A549 (cell line): ENCODE measurements around the gene C1orf21. TPM values are rescaled to one million over a fixed set of nuclear protein-coding genes. Genes with fewer than 3 reads are reported as not detected.

Source experiments
- ATAC-seq, 2 experiments: fragments of 200-7000 bp in 1 of 2; fragments of >200 bp in 1 of 2; cut with Nextera tagmentation in 1 of 2; cut with Tn5 transposase in 1 of 2; 3 replicates each; pipeline versions ENCODE4 v1.8.0 to v1.9.1; 2018 to 2020; ENCODE audit warnings: mild to moderate bottlenecking in 1 of 2, moderate library complexity in 1 of 2
- CTCF ChIA-PET: fragments of 300-600 bp; sonication (Branson Sonifier 250); formaldehyde crosslinking; extraction: SDS; loops from one replicate; lab custom pipeline; 2021; ENCODE audit warnings: antibody characterized with exemption, inconsistent platforms; lab: Yijun Ruan, JAX
- POLR2A ChIA-PET: fragments of 350-600 bp; formaldehyde crosslinking; extraction: SDS; loops from one replicate; lab custom pipeline; 2021; ENCODE audit warnings: antibody characterized with exemption, inconsistent platforms; lab: Yijun Ruan, JAX
- DNase-seq, 2 experiments: peaks; one replicate each; pipeline versions ENCODE4 v3.0.0 to v3.0.0-alpha.2; 2011 to 2016; ENCODE audit warnings: low read depth in 1 of 2, low spot score in 1 of 2
- FAIRE-seq: peaks from 2 replicates; lab custom pipeline; 2011; peaks lifted over from hg19 to GRCh38; lab: Jason Lieb, UNC
- H3K27ac ChIP-seq, 2 experiments: fragments of >200 bp; sonication (Bioruptor Twin); formaldehyde crosslinking; 3 replicates each; pipeline ENCODE4 v1.5.1; 2016 to 2017
- H3K4me1 ChIP-seq: fragments of >200 bp; sonication (Bioruptor Twin); formaldehyde crosslinking; 3 replicates; pipeline ENCODE4 v1.6.1; 2016
- H3K4me2 ChIP-seq: fragments of >200 bp; sonication (Bioruptor Twin); formaldehyde crosslinking; 3 replicates; pipeline ENCODE4 v1.6.1; 2016
- H3K4me3 ChIP-seq: fragments of >200 bp; sonication (Bioruptor Twin); formaldehyde crosslinking; 3 replicates; pipeline ENCODE4 v1.5.1; 2016
- H3K9me3 ChIP-seq: fragments of >200 bp; sonication (Bioruptor Twin); formaldehyde crosslinking; 3 replicates; pipeline ENCODE4 v1.6.1; 2016
- CEBPB ChIP-seq, 2 experiments: fragments of >200 bp in 1 of 2; sonication (Bioruptor Twin) in 1 of 2; formaldehyde crosslinking in 1 of 2; IDR thresholded peaks; 2 replicates each; pipeline ENCODE4 v1.6.1; 2012 to 2016
- CHD4 ChIP-seq: fragments of 200-600 bp; sonication (generic); IDR thresholded peaks from 2 replicates; pipeline ENCODE4 v1.6.1; 2016; ENCODE audit warnings: antibody characterized with exemption, mild to moderate bottlenecking, borderline replicate concordance
- EHMT2 ChIP-seq: fragments of 200-600 bp; sonication (generic); IDR thresholded peaks from 2 replicates; pipeline ENCODE4 v1.6.1; 2016; ENCODE audit warnings: antibody characterized with exemption, low read depth, mild to moderate bottlenecking, moderate library complexity
- FOSB ChIP-seq: fragments of 250-450 bp; sonication (Bioruptor Pico); IDR thresholded peaks from 2 replicates; pipeline ENCODE4 v1.5.0; 2020; ENCODE audit warnings: mild to moderate bottlenecking, moderate library complexity
- GATA3 ChIP-seq: IDR thresholded peaks from 2 replicates; pipeline ENCODE4 v1.6.1; 2012; ENCODE audit warnings: borderline replicate concordance
- HDAC2 ChIP-seq: fragments of 200-600 bp; sonication (generic); IDR thresholded peaks from 2 replicates; pipeline ENCODE4 v1.6.1; 2016
- HOXB13 ChIP-seq: fragments of 250-450 bp; sonication (Bioruptor Pico); IDR thresholded peaks from 2 replicates; pipeline ENCODE4 v1.5.0; 2020; ENCODE audit warnings: low read depth, mild to moderate bottlenecking, moderate library complexity
- HOXB5 ChIP-seq: fragments of 250-450 bp; sonication (Bioruptor Pico); IDR thresholded peaks from 2 replicates; pipeline ENCODE4 v1.5.0; 2020; ENCODE audit warnings: mild to moderate bottlenecking, moderate library complexity
- JUN ChIP-seq, 2 experiments: fragments of >200 bp; sonication (Bioruptor Twin); formaldehyde crosslinking; IDR thresholded peaks; 2 replicates in 1 of 2; 3 replicates in 1 of 2; pipeline ENCODE4 v1.6.1; 2016 to 2017
- JUNB ChIP-seq: fragments of >200 bp; sonication (Bioruptor Twin); formaldehyde crosslinking; IDR thresholded peaks from 2 replicates; pipeline ENCODE4 v1.6.1; 2016
- KDM5A ChIP-seq: fragments of 200-600 bp; sonication (generic); IDR thresholded peaks from 2 replicates; pipeline ENCODE4 v1.6.1; 2016; ENCODE audit warnings: antibody characterized with exemption, mild to moderate bottlenecking
- MAFK ChIP-seq: fragments of 450-650 bp; IDR thresholded peaks from 2 replicates; pipeline ENCODE4 v1.6.1; 2014; ENCODE audit not compliant: partially characterized antibody
- MAZ ChIP-seq: fragments of 150-350 bp; IDR thresholded peaks from 2 replicates; pipeline ENCODE4 v1.6.1; 2014; ENCODE audit warnings: antibody characterized with exemption, low read depth, low read length, borderline replicate concordance
- NPAS2 ChIP-seq: fragments of 250-450 bp; sonication (Bioruptor Pico); IDR thresholded peaks from 2 replicates; pipeline ENCODE4 v1.8.0; 2022; ENCODE audit warnings: mild to moderate bottlenecking, moderate library complexity, borderline replicate concordance
- PHF8 ChIP-seq: fragments of 200-600 bp; sonication (generic); IDR thresholded peaks from 2 replicates; pipeline ENCODE4 v1.6.1; 2016; ENCODE audit warnings: low read depth, mild to moderate bottlenecking, antibody characterized with exemption, moderate library complexity, borderline replicate concordance
- RCOR1 ChIP-seq: fragments of 150-350 bp; IDR thresholded peaks from 2 replicates; pipeline ENCODE4 v1.6.1; 2014; ENCODE audit warnings: antibody characterized with exemption, low read length, low read depth
- RNF2 ChIP-seq: fragments of 200-600 bp; sonication (generic); IDR thresholded peaks from 2 replicates; pipeline ENCODE4 v1.6.1; 2016; ENCODE audit warnings: low read depth, mild to moderate bottlenecking, antibody characterized with exemption, moderate library complexity, borderline replicate concordance
- TFCP2L1 ChIP-seq: fragments of 250-450 bp; sonication (Bioruptor Pico); IDR thresholded peaks from 2 replicates; pipeline ENCODE4 v1.5.0; 2021; ENCODE audit warnings: mild to moderate bottlenecking
- TP53 ChIP-seq: fragments of 250-450 bp; sonication (Bioruptor Pico); IDR thresholded peaks from 2 replicates; pipeline ENCODE4 v1.5.0; 2021; ENCODE audit warnings: mild to moderate bottlenecking, moderate library complexity
- ZC3H11A ChIP-seq: fragments of 450-650 bp; IDR thresholded peaks from 2 replicates; pipeline ENCODE4 v1.6.1; 2014; ENCODE audit warnings: antibody characterized with exemption, mild to moderate bottlenecking
- ZNF302 ChIP-seq: fragments of 250-450 bp; sonication (Bioruptor Pico); IDR thresholded peaks from 2 replicates; pipeline ENCODE4 v1.9.0; 2021; ENCODE audit warnings: inconsistent platforms, mild to moderate bottlenecking, moderate library complexity
- WGBS: methylation state at CpG from one replicate; pipeline ENCODE4 v1.1.6; 2017; ENCODE audit errors: missing lambda C conversion rate; 5-methylcytosine and 5-hydroxymethylcytosine counted together
- polyA plus RNA-seq, 4 experiments: library from polyadenylated mRNA; depleted of rRNA in 3 of 4; stranded (reverse); fragments of >200 nt; fragmentation: RNase III in 1 of 4; extraction: RNeasy Plus Mini Kit Qiagen cat#74134 plus additional on column Dnase treatment in 1 of 4; gene quantifications; 2 replicates in 3 of 4; 3 replicates in 1 of 4; pipeline ENCODE4 v1.2.3, GENCODE V29; 2011 to 2017
- TF ChIP-seq, protein P1 (sequence below): fragments of 200-600 bp; sonication (generic); IDR thresholded peaks from 2 replicates; pipeline ENCODE4 v1.6.1; 2016; ENCODE audit warnings: antibody characterized with exemption, mild to moderate bottlenecking, moderate library complexity
- TF ChIP-seq, protein P2 (sequence below): fragments of 250-450 bp; sonication (Bioruptor Pico); IDR thresholded peaks from 2 replicates; pipeline ENCODE4 v1.5.0; 2020; ENCODE audit warnings: low read depth, mild to moderate bottlenecking, moderate library complexity
- TF ChIP-seq, protein P3 (sequence below): fragments of >200 bp; sonication (Bioruptor Twin); formaldehyde crosslinking; IDR thresholded peaks from 3 replicates; pipeline ENCODE4 v1.6.1; 2016

Gene C1orf21
- polyA plus RNA-seq, 2 of the 4 experiments (the other 2 are of a cell fraction): 11.4 to 11.6 TPM

DNA sequence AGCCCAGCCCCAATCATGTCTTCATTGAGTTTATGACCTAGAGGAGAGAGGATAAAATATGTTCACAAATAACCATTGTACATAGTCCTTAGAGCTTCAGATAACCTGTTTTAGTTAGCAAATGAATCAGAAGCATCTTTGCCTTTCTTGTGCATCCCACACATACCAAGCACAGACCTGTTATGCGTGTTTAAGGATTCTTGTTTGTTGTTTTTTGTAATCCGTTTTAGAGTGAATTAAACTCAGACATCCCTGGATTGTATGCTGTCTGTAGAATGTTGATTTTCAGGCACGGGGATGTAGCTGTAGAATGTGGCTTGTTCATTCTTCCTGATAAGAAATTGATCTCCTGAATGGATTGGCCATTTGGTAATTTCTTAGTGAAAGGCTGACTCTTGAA is 232.0 kb downstream of the C1orf21 start:
- H3K4me3 ChIP-seq: no peak overlapping the region
- 64% methylated on average over 3 of the region's 3 CpGs for WGBS
- no peak for DNase-seq
- TF ChIP-seq, protein P1, sequence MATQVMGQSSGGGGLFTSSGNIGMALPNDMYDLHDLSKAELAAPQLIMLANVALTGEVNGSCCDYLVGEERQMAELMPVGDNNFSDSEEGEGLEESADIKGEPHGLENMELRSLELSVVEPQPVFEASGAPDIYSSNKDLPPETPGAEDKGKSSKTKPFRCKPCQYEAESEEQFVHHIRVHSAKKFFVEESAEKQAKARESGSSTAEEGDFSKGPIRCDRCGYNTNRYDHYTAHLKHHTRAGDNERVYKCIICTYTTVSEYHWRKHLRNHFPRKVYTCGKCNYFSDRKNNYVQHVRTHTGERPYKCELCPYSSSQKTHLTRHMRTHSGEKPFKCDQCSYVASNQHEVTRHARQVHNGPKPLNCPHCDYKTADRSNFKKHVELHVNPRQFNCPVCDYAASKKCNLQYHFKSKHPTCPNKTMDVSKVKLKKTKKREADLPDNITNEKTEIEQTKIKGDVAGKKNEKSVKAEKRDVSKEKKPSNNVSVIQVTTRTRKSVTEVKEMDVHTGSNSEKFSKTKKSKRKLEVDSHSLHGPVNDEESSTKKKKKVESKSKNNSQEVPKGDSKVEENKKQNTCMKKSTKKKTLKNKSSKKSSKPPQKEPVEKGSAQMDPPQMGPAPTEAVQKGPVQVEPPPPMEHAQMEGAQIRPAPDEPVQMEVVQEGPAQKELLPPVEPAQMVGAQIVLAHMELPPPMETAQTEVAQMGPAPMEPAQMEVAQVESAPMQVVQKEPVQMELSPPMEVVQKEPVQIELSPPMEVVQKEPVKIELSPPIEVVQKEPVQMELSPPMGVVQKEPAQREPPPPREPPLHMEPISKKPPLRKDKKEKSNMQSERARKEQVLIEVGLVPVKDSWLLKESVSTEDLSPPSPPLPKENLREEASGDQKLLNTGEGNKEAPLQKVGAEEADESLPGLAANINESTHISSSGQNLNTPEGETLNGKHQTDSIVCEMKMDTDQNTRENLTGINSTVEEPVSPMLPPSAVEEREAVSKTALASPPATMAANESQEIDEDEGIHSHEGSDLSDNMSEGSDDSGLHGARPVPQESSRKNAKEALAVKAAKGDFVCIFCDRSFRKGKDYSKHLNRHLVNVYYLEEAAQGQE: no peak
- TF ChIP-seq HDAC2 (no peak), NPAS2 (CRISPR knock-in tag) (no peak), MAZ (no peak), CHD4 (no peak), PHF8 (no peak), EHMT2 (no peak), ZC3H11A (no peak), HOXB13 (CRISPR knock-in tag) (no peak), RCOR1 (no peak), ZNF302 (CRISPR knock-in tag) (no peak), TP53 (CRISPR knock-in tag) (no peak), GATA3 (no peak), JUN (IDR thresholded peaks at IDR 0.05) (no peak), HOXB5 (no peak), RNF2 (no peak), JUNB (no peak), MAFK (no peak), FOSB (no peak)
- peaks cover 21% of the 10 kb centered on the region for H3K4me1 ChIP-seq
- FAIRE-seq: no peak
- ChIA-PET CTCF (interaction anchor here (1.2 to 1.3 kb wide), 2 partner anchors 23 to 45 kb away, joined by 3 to 4 read pairs; no protein-coding TSS in a partner anchor), POLR2A (no interaction called here)
- no peak overlapping the region for H3K4me2 ChIP-seq
- H3K27ac ChIP-seq: no peak overlapping the region
- no peak for ATAC-seq
- H3K9me3 ChIP-seq: no peaks in the 10 kb centered on the region

DNA sequence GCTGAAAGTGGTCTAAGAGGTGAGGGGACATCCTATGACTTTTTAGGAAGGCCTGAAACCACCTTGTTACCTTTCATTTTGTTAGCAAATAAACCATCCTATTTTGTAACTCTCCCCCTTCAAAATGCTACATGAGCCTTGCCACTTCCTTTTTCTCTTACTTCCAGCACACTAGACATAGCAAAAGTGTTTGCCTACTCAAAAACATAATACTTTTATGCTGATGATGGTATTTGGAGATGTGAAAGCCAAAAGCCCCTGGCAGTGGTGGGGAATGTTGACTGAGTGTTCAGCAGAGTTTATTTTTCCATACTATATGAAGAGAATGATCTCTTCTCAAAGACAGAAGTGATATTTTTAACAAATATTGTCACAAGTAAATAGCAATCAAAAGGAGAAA is 233.6 kb downstream of the C1orf21 start:
- ATAC-seq (no peak), FAIRE-seq (no peak), DNase-seq (no peak)
- ChIA-PET POLR2A (no interaction called here), CTCF (no interaction called here)
- Histone ChIP-seq H3K4me1 (peaks cover 31% of the 10 kb centered on the region), H3K27ac (no peak overlapping the region), H3K9me3 (no peaks in the 10 kb centered on the region), H3K4me2 (no peak overlapping the region), H3K4me3 (no peak overlapping the region)
- no peak for TF ChIP-seq KDM5A
- TF ChIP-seq, protein P2, sequence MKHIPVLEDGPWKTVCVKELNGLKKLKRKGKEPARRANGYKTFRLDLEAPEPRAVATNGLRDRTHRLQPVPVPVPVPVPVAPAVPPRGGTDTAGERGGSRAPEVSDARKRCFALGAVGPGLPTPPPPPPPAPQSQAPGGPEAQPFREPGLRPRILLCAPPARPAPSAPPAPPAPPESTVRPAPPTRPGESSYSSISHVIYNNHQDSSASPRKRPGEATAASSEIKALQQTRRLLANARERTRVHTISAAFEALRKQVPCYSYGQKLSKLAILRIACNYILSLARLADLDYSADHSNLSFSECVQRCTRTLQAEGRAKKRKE (CRISPR knock-in tag): no peak
- TF ChIP-seq CHD4: no peak
- no peak for TF ChIP-seq TFCP2L1 (CRISPR knock-in tag)
- no peak for TF ChIP-seq CEBPB (IDR thresholded peaks at IDR 0.05)
- TF ChIP-seq GATA3: no peak
- TF ChIP-seq, protein P3, sequence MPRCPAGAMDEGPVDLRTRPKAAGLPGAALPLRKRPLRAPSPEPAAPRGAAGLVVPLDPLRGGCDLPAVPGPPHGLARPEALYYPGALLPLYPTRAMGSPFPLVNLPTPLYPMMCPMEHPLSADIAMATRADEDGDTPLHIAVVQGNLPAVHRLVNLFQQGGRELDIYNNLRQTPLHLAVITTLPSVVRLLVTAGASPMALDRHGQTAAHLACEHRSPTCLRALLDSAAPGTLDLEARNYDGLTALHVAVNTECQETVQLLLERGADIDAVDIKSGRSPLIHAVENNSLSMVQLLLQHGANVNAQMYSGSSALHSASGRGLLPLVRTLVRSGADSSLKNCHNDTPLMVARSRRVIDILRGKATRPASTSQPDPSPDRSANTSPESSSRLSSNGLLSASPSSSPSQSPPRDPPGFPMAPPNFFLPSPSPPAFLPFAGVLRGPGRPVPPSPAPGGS: no peak
